DND-41 (cell line): Measurements from ENCODE around the gene HELZ.

Experiments
- EZH2 ChIP-seq: IDR thresholded peaks from 3 replicates; pipeline ENCODE4 v1.6.1; 2012; ENCODE audit warnings: borderline replicate concordance, low read depth, mild to moderate bottlenecking, moderate library complexity, low read length, inconsistent platforms; ENCODE audit not compliant: severe bottlenecking
- TF ChIP-seq, protein P1 (sequence below): IDR thresholded peaks from 2 replicates; pipeline ENCODE4 v1.5.1; 2012; ENCODE audit warnings: borderline replicate concordance, low read length, moderate library complexity, mild to moderate bottlenecking; ENCODE audit not compliant: poor library complexity, severe bottlenecking; ENCODE audit errors: extremely low read depth

DNA sequence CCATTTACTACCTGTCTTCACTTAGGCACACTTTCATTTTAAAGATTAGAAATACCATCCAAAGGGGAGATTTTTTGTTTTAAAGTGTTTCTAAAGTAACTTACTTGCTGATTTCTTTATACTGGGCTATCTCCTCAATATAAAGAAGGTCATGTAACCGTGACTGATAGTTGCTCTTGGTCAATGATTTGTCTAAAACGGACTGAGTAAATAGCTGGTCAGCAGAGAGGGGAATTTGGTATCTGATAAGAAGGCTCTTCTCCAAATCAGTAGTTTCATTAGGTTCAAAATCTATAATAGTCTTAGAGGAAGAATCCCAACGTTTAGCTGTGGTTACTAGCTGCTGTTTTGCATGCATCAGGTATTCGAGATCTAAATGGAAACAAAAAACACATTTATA, 66.4 kb downstream of the HELZ start:
- TF ChIP-seq, protein P1, sequence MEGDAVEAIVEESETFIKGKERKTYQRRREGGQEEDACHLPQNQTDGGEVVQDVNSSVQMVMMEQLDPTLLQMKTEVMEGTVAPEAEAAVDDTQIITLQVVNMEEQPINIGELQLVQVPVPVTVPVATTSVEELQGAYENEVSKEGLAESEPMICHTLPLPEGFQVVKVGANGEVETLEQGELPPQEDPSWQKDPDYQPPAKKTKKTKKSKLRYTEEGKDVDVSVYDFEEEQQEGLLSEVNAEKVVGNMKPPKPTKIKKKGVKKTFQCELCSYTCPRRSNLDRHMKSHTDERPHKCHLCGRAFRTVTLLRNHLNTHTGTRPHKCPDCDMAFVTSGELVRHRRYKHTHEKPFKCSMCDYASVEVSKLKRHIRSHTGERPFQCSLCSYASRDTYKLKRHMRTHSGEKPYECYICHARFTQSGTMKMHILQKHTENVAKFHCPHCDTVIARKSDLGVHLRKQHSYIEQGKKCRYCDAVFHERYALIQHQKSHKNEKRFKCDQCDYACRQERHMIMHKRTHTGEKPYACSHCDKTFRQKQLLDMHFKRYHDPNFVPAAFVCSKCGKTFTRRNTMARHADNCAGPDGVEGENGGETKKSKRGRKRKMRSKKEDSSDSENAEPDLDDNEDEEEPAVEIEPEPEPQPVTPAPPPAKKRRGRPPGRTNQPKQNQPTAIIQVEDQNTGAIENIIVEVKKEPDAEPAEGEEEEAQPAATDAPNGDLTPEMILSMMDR: no peak
- no peak for TF ChIP-seq EZH2
